Neural cell (in vitro differentiated cells): ENCODE results near the gene ZBED2. TPM values are rescaled to one million over a fixed set of nuclear protein-coding genes. Genes with fewer than 3 reads are reported as not detected.

Experiments
- H2AFZ ChIP-seq: fragments of 200-600, 300-800 bp; sonication (generic), shearing (Covaris generic); 2 replicates; pipeline ENCODE4 v1.6.0; 2014; ENCODE audit warnings: low read depth, mild to moderate bottlenecking, antibody characterized with exemption, low read length, moderate library complexity
- H3F3A ChIP-seq: fragments of 200-600 bp; shearing (Covaris generic); 2 replicates; pipeline ENCODE4 v1.6.1; 2016; ENCODE audit warnings: mild to moderate bottlenecking, moderate library complexity, mixed read lengths, antibody characterized with exemption, low read length; ENCODE audit not compliant: insufficient read depth, poor library complexity, severe bottlenecking
- H3K27ac ChIP-seq: fragments of 200-600, 300-800 bp; sonication (generic), shearing (Covaris generic); 2 replicates; pipeline ENCODE4 v1.5.1; 2014; ENCODE audit warnings: mild to moderate bottlenecking, low read length, moderate library complexity
- H3K27me3 ChIP-seq: fragments of 300-800, 200-600 bp; sonication (generic), shearing (Covaris generic); 2 replicates; pipeline ENCODE4 v1.6.0; 2014; ENCODE audit warnings: mild to moderate bottlenecking, low read depth, low read length, moderate library complexity; ENCODE audit not compliant: insufficient read depth
- H3K36me3 ChIP-seq: fragments of 300-800, 200-600 bp; sonication (generic), shearing (Covaris generic); 2 replicates; pipeline ENCODE4 v1.5.1; 2014; ENCODE audit warnings: mild to moderate bottlenecking, antibody characterized with exemption, low read length, moderate library complexity; ENCODE audit not compliant: insufficient read depth
- H3K4me2 ChIP-seq: fragments of 300-800, 200-600 bp; sonication (generic), shearing (Covaris generic); 2 replicates; pipeline ENCODE4 v1.6.0; 2014; ENCODE audit warnings: mild to moderate bottlenecking, low read length
- H3K4me3 ChIP-seq: fragments of 300-800, 200-600 bp; sonication (generic), shearing (Covaris generic); 2 replicates; pipeline ENCODE4 v1.5.1; 2014; ENCODE audit warnings: mild to moderate bottlenecking, low read length, moderate library complexity
- H3K79me2 ChIP-seq: fragments of 200-600 bp; shearing (Covaris generic); replicated peaks from 2 replicates; pipeline ENCODE4 v1.6.0; 2014; ENCODE audit warnings: mild to moderate bottlenecking, low read length, moderate library complexity; ENCODE audit not compliant: insufficient read depth
- H3K9ac ChIP-seq: fragments of 300-800, 200-600 bp; sonication (generic), shearing (Covaris generic); 2 replicates; pipeline ENCODE4 v1.6.1; 2016; ENCODE audit warnings: mild to moderate bottlenecking, low read length, mixed read lengths
- H3K9me2 ChIP-seq: fragments of 200-600 bp; shearing (Covaris generic); 2 replicates; pipeline ENCODE4 v1.6.1; 2016; ENCODE audit warnings: mild to moderate bottlenecking, low read length, mixed read lengths; ENCODE audit not compliant: insufficient read depth
- H3K9me3 ChIP-seq: fragments of 200-600, 300-800 bp; sonication (generic), shearing (Covaris generic); 2 replicates; pipeline ENCODE4 v1.6.1; 2016; ENCODE audit warnings: mild to moderate bottlenecking, mixed run types, low read length, moderate library complexity, mixed read lengths
- H4K20me1 ChIP-seq: fragments of 200-600 bp; shearing (Covaris generic); 2 replicates; pipeline ENCODE4 v1.6.1; 2016; ENCODE audit warnings: mild to moderate bottlenecking, mixed run types; ENCODE audit not compliant: insufficient read depth
- EP300 ChIP-seq: fragments of 450-650 bp; conservative IDR thresholded peaks from 2 replicates; pipeline ENCODE4 v1.6.1; 2014; ENCODE audit warnings: antibody characterized with exemption, mild to moderate bottlenecking, moderate library complexity; ENCODE audit not compliant: poor library complexity, severe bottlenecking
- EZH2 ChIP-seq: fragments of 200-600, 300-800 bp; shearing (Covaris generic), sonication (generic); IDR thresholded peaks from 2 replicates; pipeline ENCODE4 v1.6.1; 2014; ENCODE audit warnings: antibody characterized with exemption, low read length, borderline replicate concordance, mild to moderate bottlenecking; ENCODE audit not compliant: insufficient read depth, poor library complexity, severe bottlenecking
- MXI1 ChIP-seq: fragments of 450-650 bp; conservative IDR thresholded peaks from 2 replicates; pipeline ENCODE4 v1.6.1; 2014; ENCODE audit warnings: antibody characterized with exemption, mild to moderate bottlenecking; ENCODE audit not compliant: poor library complexity, severe bottlenecking
- POLR2AphosphoS5 ChIP-seq: IDR thresholded peaks from 2 replicates; pipeline ENCODE4 v1.6.1; 2012
- RAD21 ChIP-seq: fragments of 450-650 bp; conservative IDR thresholded peaks from 2 replicates; pipeline ENCODE4 v1.6.1; 2014; ENCODE audit warnings: antibody characterized with exemption, mild to moderate bottlenecking, moderate library complexity
- SMC3 ChIP-seq: fragments of 450-650 bp; conservative IDR thresholded peaks from 2 replicates; pipeline ENCODE4 v1.6.1; 2014; ENCODE audit warnings: antibody characterized with exemption, mild to moderate bottlenecking, moderate library complexity; ENCODE audit not compliant: poor library complexity
- TAF1 ChIP-seq: IDR thresholded peaks from 2 replicates; pipeline ENCODE4 v1.6.1; 2012; ENCODE audit warnings: low read depth
- polyA plus RNA-seq: library from polyadenylated mRNA; depleted of rRNA; stranded (reverse); fragments of >200 nt; gene quantifications from 2 replicates; pipeline ENCODE4 v1.2.3, GENCODE V29; 2014
- TF ChIP-seq, protein P1 (sequence below): fragments of 450-650 bp; IDR thresholded peaks from 2 replicates; pipeline ENCODE4 v1.5.1; 2014; ENCODE audit warnings: antibody characterized with exemption, mild to moderate bottlenecking, moderate library complexity; ENCODE audit not compliant: poor library complexity, severe bottlenecking
- TF ChIP-seq, protein P2 (sequence below): IDR thresholded peaks from 2 replicates; pipeline ENCODE4 v1.6.1; 2012; ENCODE audit warnings: borderline replicate concordance

ZBED2 gene
- polyA plus RNA-seq, 1 donor from 2014 or later: not detected

DNA sequence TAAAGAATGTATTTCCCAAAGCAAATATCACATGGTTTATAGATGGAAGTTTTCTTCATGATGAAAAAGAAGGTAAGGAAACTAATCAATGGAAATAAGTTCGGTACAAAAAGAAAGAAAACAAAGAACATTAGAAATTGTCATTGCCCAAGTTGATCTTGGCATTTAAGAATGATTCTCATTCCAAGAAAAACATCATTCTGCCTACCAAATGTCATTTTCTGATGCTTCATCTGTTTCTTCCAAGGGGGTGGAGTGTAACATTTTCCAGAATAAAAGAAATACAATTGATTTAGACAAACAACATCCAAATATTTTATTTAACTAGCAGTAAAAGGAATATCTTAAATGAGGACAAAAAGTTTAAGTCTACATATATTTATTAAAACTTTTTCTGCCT lies 3.0 kb upstream of the ZBED2 start:
- Histone ChIP-seq H3K9ac (no peak overlapping the region), H3K9me3 (no peaks in the 10 kb centered on the region), H3K27me3 (no peaks in the 10 kb centered on the region), H3K4me3 (no peak overlapping the region), H3F3A (no peaks in the 10 kb centered on the region), H3K9me2 (no peaks in the 10 kb centered on the region), H3K79me2 (no peaks in the 10 kb centered on the region), H3K27ac (no peak overlapping the region), H3K4me2 (no peak overlapping the region), H2AFZ (no peak overlapping the region), H3K36me3 (no peaks in the 10 kb centered on the region), H4K20me1 (no peaks in the 10 kb centered on the region)
- no peak for TF ChIP-seq TAF1
- TF ChIP-seq EZH2: no peak
- no peak for TF ChIP-seq MXI1
- TF ChIP-seq RAD21: no peak
- no peak for TF ChIP-seq EP300
- TF ChIP-seq, protein P1, sequence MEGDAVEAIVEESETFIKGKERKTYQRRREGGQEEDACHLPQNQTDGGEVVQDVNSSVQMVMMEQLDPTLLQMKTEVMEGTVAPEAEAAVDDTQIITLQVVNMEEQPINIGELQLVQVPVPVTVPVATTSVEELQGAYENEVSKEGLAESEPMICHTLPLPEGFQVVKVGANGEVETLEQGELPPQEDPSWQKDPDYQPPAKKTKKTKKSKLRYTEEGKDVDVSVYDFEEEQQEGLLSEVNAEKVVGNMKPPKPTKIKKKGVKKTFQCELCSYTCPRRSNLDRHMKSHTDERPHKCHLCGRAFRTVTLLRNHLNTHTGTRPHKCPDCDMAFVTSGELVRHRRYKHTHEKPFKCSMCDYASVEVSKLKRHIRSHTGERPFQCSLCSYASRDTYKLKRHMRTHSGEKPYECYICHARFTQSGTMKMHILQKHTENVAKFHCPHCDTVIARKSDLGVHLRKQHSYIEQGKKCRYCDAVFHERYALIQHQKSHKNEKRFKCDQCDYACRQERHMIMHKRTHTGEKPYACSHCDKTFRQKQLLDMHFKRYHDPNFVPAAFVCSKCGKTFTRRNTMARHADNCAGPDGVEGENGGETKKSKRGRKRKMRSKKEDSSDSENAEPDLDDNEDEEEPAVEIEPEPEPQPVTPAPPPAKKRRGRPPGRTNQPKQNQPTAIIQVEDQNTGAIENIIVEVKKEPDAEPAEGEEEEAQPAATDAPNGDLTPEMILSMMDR: no peak
- no peak for TF ChIP-seq SMC3
- TF ChIP-seq POLR2AphosphoS5: no peak
- TF ChIP-seq, protein P2, sequence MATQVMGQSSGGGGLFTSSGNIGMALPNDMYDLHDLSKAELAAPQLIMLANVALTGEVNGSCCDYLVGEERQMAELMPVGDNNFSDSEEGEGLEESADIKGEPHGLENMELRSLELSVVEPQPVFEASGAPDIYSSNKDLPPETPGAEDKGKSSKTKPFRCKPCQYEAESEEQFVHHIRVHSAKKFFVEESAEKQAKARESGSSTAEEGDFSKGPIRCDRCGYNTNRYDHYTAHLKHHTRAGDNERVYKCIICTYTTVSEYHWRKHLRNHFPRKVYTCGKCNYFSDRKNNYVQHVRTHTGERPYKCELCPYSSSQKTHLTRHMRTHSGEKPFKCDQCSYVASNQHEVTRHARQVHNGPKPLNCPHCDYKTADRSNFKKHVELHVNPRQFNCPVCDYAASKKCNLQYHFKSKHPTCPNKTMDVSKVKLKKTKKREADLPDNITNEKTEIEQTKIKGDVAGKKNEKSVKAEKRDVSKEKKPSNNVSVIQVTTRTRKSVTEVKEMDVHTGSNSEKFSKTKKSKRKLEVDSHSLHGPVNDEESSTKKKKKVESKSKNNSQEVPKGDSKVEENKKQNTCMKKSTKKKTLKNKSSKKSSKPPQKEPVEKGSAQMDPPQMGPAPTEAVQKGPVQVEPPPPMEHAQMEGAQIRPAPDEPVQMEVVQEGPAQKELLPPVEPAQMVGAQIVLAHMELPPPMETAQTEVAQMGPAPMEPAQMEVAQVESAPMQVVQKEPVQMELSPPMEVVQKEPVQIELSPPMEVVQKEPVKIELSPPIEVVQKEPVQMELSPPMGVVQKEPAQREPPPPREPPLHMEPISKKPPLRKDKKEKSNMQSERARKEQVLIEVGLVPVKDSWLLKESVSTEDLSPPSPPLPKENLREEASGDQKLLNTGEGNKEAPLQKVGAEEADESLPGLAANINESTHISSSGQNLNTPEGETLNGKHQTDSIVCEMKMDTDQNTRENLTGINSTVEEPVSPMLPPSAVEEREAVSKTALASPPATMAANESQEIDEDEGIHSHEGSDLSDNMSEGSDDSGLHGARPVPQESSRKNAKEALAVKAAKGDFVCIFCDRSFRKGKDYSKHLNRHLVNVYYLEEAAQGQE: no peak

DNA sequence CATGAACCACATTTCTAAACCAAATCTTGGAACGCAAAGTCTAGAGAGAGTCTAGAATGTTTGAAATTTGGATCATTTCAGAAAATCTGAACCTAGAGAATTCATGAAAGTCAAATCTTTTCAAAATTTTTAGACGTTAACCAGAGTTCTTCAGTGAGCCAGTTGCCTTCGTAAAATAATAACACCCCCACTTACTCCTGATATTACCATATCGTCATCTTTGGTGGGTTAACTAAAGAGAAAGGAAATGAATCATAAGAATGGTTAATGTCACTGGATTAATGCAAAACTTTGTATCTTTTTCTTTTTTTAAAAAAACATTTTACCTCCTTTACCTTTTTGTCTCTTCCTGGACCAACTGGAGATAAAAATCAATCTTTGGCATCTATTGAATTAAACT lies 1.2 kb upstream of the ZBED2 start:
- Histone ChIP-seq H4K20me1 (no peaks in the 10 kb centered on the region), H3K4me3 (no peak overlapping the region), H2AFZ (no peak overlapping the region), H3K9me2 (no peaks in the 10 kb centered on the region), H3K36me3 (no peaks in the 10 kb centered on the region), H3K79me2 (no peaks in the 10 kb centered on the region), H3K4me2 (no peak overlapping the region), H3F3A (no peaks in the 10 kb centered on the region), H3K9ac (no peak overlapping the region), H3K9me3 (no peaks in the 10 kb centered on the region), H3K27ac (no peak overlapping the region), H3K27me3 (no peaks in the 10 kb centered on the region)
- TF ChIP-seq MXI1 (no peak), RAD21 (no peak), SMC3 (no peak), POLR2AphosphoS5 (no peak), EP300 (no peak), EZH2 (no peak)
- TF ChIP-seq, protein P2: no peak
- TF ChIP-seq, protein P1: no peak
